H9 (cell line): ENCODE data around the gene CPXM1. TPM values are rescaled to one million over a fixed set of nuclear protein-coding genes. Genes with fewer than 3 reads are reported as not detected.

Experiments
- DNase-seq: peaks from one replicate; pipeline ENCODE4 v3.0.0-alpha.2; 2017
- H2AFZ ChIP-seq: one replicate; pipeline ENCODE4 v1.6.1; 2013; ENCODE audit warnings: mild to moderate bottlenecking, low read length, control low read depth, moderate library complexity
- H2AK5ac ChIP-seq: 2 replicates; pipeline ENCODE4 v1.6.1; 2013; ENCODE audit warnings: low read length, control low read depth, mixed read lengths; ENCODE audit not compliant: insufficient read length
- H2BK120ac ChIP-seq: one replicate; pipeline ENCODE4 v1.6.1; 2013; ENCODE audit warnings: low read depth, mild to moderate bottlenecking, low read length, control low read depth, inconsistent platforms; ENCODE audit not compliant: poor library complexity, severe bottlenecking
- H2BK12ac ChIP-seq: 2 replicates; pipeline ENCODE4 v1.6.1; 2013; ENCODE audit warnings: low read length, control low read depth, mixed read lengths, low read depth; ENCODE audit not compliant: insufficient read length
- H2BK15ac ChIP-seq: 2 replicates; pipeline ENCODE4 v1.6.1; 2013; ENCODE audit warnings: low read depth, low read length, control low read depth
- H2BK20ac ChIP-seq: one replicate; pipeline ENCODE4 v1.6.1; 2013; ENCODE audit warnings: low read depth, mild to moderate bottlenecking, low read length, control low read depth, inconsistent platforms; ENCODE audit not compliant: poor library complexity, severe bottlenecking
- H2BK5ac ChIP-seq: 2 replicates; pipeline ENCODE4 v1.6.1; 2013; ENCODE audit warnings: low read length, control low read depth, mixed read lengths; ENCODE audit not compliant: insufficient read length
- H3K14ac ChIP-seq: 2 replicates; pipeline ENCODE4 v1.6.1; 2013; ENCODE audit warnings: low read length, control low read depth; ENCODE audit not compliant: insufficient read depth
- H3K18ac ChIP-seq: 2 replicates; pipeline ENCODE4 v1.6.1; 2013; ENCODE audit warnings: low read depth, mild to moderate bottlenecking, mixed read lengths, low read length, control low read depth; ENCODE audit not compliant: insufficient read length
- H3K23ac ChIP-seq: 2 replicates; pipeline ENCODE4 v1.6.1; 2013; ENCODE audit warnings: low read length, control low read depth, mixed read lengths, low read depth; ENCODE audit not compliant: insufficient read length
- H3K23me2 ChIP-seq: 2 replicates; pipeline ENCODE4 v1.6.1; 2013; ENCODE audit warnings: low read depth, mild to moderate bottlenecking, mixed read lengths, low read length, control low read depth; ENCODE audit not compliant: insufficient read length, poor library complexity, severe bottlenecking
- H3K27ac ChIP-seq: 2 replicates; pipeline ENCODE4 v1.5.1; 2013; ENCODE audit warnings: low read length, control low read depth, mixed read lengths, low read depth; ENCODE audit not compliant: insufficient read length
- H3K27me3 ChIP-seq: 2 replicates; pipeline ENCODE4 v1.6.1; 2013; ENCODE audit warnings: low read length, control low read depth, inconsistent platforms; ENCODE audit not compliant: insufficient read depth
- H3K4ac ChIP-seq: 2 replicates; pipeline ENCODE4 v1.6.1; 2013; ENCODE audit warnings: low read depth, mild to moderate bottlenecking, control low read depth, inconsistent platforms, low read length, moderate library complexity
- H3K4me1 ChIP-seq: 2 replicates; pipeline ENCODE4 v1.6.1; 2013; ENCODE audit warnings: low read length, control low read depth, inconsistent platforms; ENCODE audit not compliant: insufficient read depth
- H3K4me2 ChIP-seq: 2 replicates; pipeline ENCODE4 v1.6.1; 2013; ENCODE audit warnings: low read length, control low read depth, mixed read lengths; ENCODE audit not compliant: insufficient read length, insufficient read depth
- H3K56ac ChIP-seq: 2 replicates; pipeline ENCODE4 v1.6.1; 2013; ENCODE audit warnings: low read depth, mild to moderate bottlenecking, mixed read lengths, low read length, control low read depth; ENCODE audit not compliant: insufficient read length
- H3K79me1 ChIP-seq: 2 replicates; pipeline ENCODE4 v1.6.1; 2013; ENCODE audit warnings: low read depth, mild to moderate bottlenecking, moderate library complexity, low read length, control low read depth, inconsistent platforms; ENCODE audit not compliant: insufficient read depth, poor library complexity, severe bottlenecking
- H3K79me2 ChIP-seq: 2 replicates; pipeline ENCODE4 v1.6.1; 2013; ENCODE audit warnings: low read length, control low read depth, inconsistent platforms; ENCODE audit not compliant: insufficient read depth
- H3K9ac ChIP-seq: 2 replicates; pipeline ENCODE4 v1.6.1; 2013; ENCODE audit warnings: low read length, control low read depth, mixed read lengths; ENCODE audit not compliant: insufficient read length; ENCODE audit errors: extremely low read depth
- H3K9me3 ChIP-seq: one replicate; pipeline ENCODE4 v1.6.1; 2013; ENCODE audit warnings: low read depth, low read length, inconsistent platforms; ENCODE audit not compliant: control insufficient read depth
- H3T11ph ChIP-seq: one replicate; pipeline ENCODE4 v1.6.1; 2013; ENCODE audit warnings: mild to moderate bottlenecking, low read length, control low read depth, inconsistent platforms
- H4K20me1 ChIP-seq: one replicate; pipeline ENCODE4 v1.6.1; 2013; ENCODE audit not compliant: control insufficient read depth, insufficient read length, insufficient read depth
- H4K5ac ChIP-seq: 2 replicates; pipeline ENCODE4 v1.6.1; 2013; ENCODE audit warnings: low read depth, mild to moderate bottlenecking, mixed read lengths, low read length, control low read depth; ENCODE audit not compliant: insufficient read length
- H4K8ac ChIP-seq: replicated peaks from 2 replicates; pipeline ENCODE4 v1.6.1; 2013; ENCODE audit warnings: low read length, control low read depth, mixed read lengths, low read depth; ENCODE audit not compliant: insufficient read length
- H4K91ac ChIP-seq: 2 replicates; pipeline ENCODE4 v1.6.1; 2013; ENCODE audit warnings: low read depth, mild to moderate bottlenecking, moderate library complexity, mixed read lengths, low read length, control low read depth; ENCODE audit not compliant: insufficient read length
- H3K27ac Mint-ChIP-seq, 3 experiments: 2 replicates in 2 of 3; 3 replicates in 1 of 3; pipeline ENCODE4 v1.8.0; 2020 to 2021; ENCODE audit warnings: mixed read lengths in 3 of 3, mild to moderate bottlenecking in 1 of 3, moderate library complexity in 1 of 3
- H3K27me3 Mint-ChIP-seq: 2 replicates; pipeline ENCODE4 v1.8.0; 2021; ENCODE audit warnings: low read depth, mild to moderate bottlenecking, moderate library complexity, mixed read lengths
- H3K36me3 Mint-ChIP-seq, 3 experiments: 2 replicates in 2 of 3; 3 replicates in 1 of 3; pipeline ENCODE4 v1.8.0; 2020 to 2021; ENCODE audit warnings: low read depth in 3 of 3, mixed read lengths in 3 of 3; ENCODE audit not compliant: insufficient read depth in 1 of 3
- H3K4me1 Mint-ChIP-seq, 2 experiments: 2 replicates each; pipeline ENCODE4 v1.8.0; 2020; ENCODE audit warnings: mixed read lengths in 2 of 2
- H3K4me3 Mint-ChIP-seq, 2 experiments: 2 replicates in 1 of 2; 3 replicates in 1 of 2; pipeline ENCODE4 v1.8.0; 2020 to 2021; ENCODE audit warnings: mild to moderate bottlenecking in 2 of 2, mixed read lengths in 2 of 2, moderate library complexity in 1 of 2
- H3K9me3 Mint-ChIP-seq, 2 experiments: 2 replicates in 1 of 2; 3 replicates in 1 of 2; pipeline ENCODE4 v1.8.0; 2020; ENCODE audit warnings: mild to moderate bottlenecking in 2 of 2, mixed read lengths in 2 of 2, moderate library complexity in 1 of 2
- CTCF ChIP-seq: fragments of 200-600 bp; sonication (generic); conservative IDR thresholded peaks from 3 replicates; pipeline ENCODE4 v1.8.0; 2021; ENCODE audit warnings: antibody characterized with exemption, mild to moderate bottlenecking
- WGBS: extraction: QIAGEN DNeasy Blood & Tissue Kit; methylation state at CpG from one replicate; pipeline ENCODE4 v1.1.7; 2013; ENCODE audit warnings: missing lambda C conversion rate, low lambda C conversion rate, mixed read lengths; ENCODE audit not compliant: insufficient read length; ENCODE audit errors: extremely low coverage; 5-methylcytosine and 5-hydroxymethylcytosine counted together
- total RNA-seq: library from RNA; stranded (reverse); gene quantifications from 2 replicates; pipeline ENCODE4 v1.2.1, GENCODE V29; 2021

Gene CPXM1
- total RNA-seq, 1 experiment from 2014 or later = 69.0 TPM

- no peak overlapping the region for H3K18ac ChIP-seq
- no peak overlapping the region for H4K91ac ChIP-seq
- H3K79me2 ChIP-seq = no peaks in the 10 kb centered on the region
- H2AK5ac ChIP-seq = no peak overlapping the region
- H3K27me3 Mint-ChIP-seq = peaks cover 38% of the 10 kb centered on the region
- no peak overlapping the region for H2BK12ac ChIP-seq
- no peak overlapping the region for H3T11ph ChIP-seq
- no peak overlapping the region for H3K4me3 Mint-ChIP-seq
- H4K8ac ChIP-seq = no peak overlapping the region
- no peak overlapping the region for H3K56ac ChIP-seq
- no peak overlapping the region for H3K14ac ChIP-seq
- H3K36me3 Mint-ChIP-seq = no peaks in the 10 kb centered on the region
- no peak overlapping the region for H3K9ac ChIP-seq
- no peaks in the 10 kb centered on the region for H3K23me2 ChIP-seq
- H2BK20ac ChIP-seq = peak overlapping the region; percentile 45
- no peak overlapping the region for H2BK5ac ChIP-seq
- no peak for DNase-seq
- no peak overlapping the region for H3K4ac ChIP-seq
- H3K4me1 ChIP-seq = no peaks in the 10 kb centered on the region
- H3K27ac ChIP-seq = no peak overlapping the region
- H4K20me1 ChIP-seq = no peaks in the 10 kb centered on the region
- H3K4me2 ChIP-seq = no peak overlapping the region
- H3K23ac ChIP-seq = no peak overlapping the region
- H4K5ac ChIP-seq = no peak overlapping the region
- no peak for TF ChIP-seq CTCF
- peaks cover 3 to 4% of the 10 kb centered on the region in 2 experiments; a peak in 3 of 4 replicates for H3K4me1 Mint-ChIP-seq
- H2AFZ ChIP-seq = no peak overlapping the region
- no peaks in the 10 kb centered on the region; the same call in 1 of the 2 replicates for H3K27me3 ChIP-seq
- WGBS = no CpG with 5 or more reads among the region's 6 CpGs
- no peaks in the 10 kb centered on the region for H3K79me1 ChIP-seq
- H3K9me3 Mint-ChIP-seq = no peaks in the 10 kb centered on the region
- H2BK120ac ChIP-seq = no peak overlapping the region
- H3K27ac Mint-ChIP-seq = no peak overlapping the region
- no peaks in the 10 kb centered on the region for H3K9me3 ChIP-seq
- H2BK15ac ChIP-seq = no peak overlapping the region
Measured at GRCh38 chr20:2829376-2829775, 28.9 kb upstream of the CPXM1 start.
